HAP-1 (cell line): ENCODE results near the gene PRDM13.
"Not testable (repeated sequence)": the region's sequence is repeated elsewhere in the genome, so short reads cannot be mapped to it uniquely, and the experiment has no call there.

Source experiments
- DNase-seq, 2 experiments: peaks; one replicate each; pipeline ENCODE4 v3.0.0-alpha.2; 2016 to 2020; ENCODE audit warnings: low spot score in 2 of 2
- H3K27me3 ChIP-seq: fragments of 250-450 bp; sonication (Bioruptor Pico); 2 replicates; pipeline ENCODE4 v1.5.1; 2020; ENCODE audit warnings: low read depth, mild to moderate bottlenecking, moderate library complexity
- H3K36me3 ChIP-seq: fragments of 250-450 bp; sonication (Bioruptor Pico); replicated peaks from 2 replicates; pipeline ENCODE4 v1.5.1; 2020; ENCODE audit warnings: mild to moderate bottlenecking
- H3K4me1 ChIP-seq: fragments of 250-450 bp; sonication (Bioruptor Pico); 2 replicates; pipeline ENCODE4 v1.5.1; 2020; ENCODE audit warnings: mild to moderate bottlenecking
- H3K4me3 ChIP-seq: fragments of 250-450 bp; sonication (Bioruptor Pico); 2 replicates; pipeline ENCODE4 v1.5.1; 2020; ENCODE audit warnings: mild to moderate bottlenecking, moderate library complexity
- H3K9me3 ChIP-seq: fragments of 250-450 bp; sonication (Bioruptor Pico); 2 replicates; pipeline ENCODE4 v1.5.1; 2020; ENCODE audit warnings: mild to moderate bottlenecking, moderate library complexity
- in situ Hi-C: fragments of 300-500 bp; cut with MboI; formaldehyde crosslinking; loops from 3 replicates; pipeline ENCODE4 v1.14.3; 2020; ENCODE audit warnings: low sequenced_read_pairs, inconsistent platforms, mixed read lengths

PRDM13 gene

DNA sequence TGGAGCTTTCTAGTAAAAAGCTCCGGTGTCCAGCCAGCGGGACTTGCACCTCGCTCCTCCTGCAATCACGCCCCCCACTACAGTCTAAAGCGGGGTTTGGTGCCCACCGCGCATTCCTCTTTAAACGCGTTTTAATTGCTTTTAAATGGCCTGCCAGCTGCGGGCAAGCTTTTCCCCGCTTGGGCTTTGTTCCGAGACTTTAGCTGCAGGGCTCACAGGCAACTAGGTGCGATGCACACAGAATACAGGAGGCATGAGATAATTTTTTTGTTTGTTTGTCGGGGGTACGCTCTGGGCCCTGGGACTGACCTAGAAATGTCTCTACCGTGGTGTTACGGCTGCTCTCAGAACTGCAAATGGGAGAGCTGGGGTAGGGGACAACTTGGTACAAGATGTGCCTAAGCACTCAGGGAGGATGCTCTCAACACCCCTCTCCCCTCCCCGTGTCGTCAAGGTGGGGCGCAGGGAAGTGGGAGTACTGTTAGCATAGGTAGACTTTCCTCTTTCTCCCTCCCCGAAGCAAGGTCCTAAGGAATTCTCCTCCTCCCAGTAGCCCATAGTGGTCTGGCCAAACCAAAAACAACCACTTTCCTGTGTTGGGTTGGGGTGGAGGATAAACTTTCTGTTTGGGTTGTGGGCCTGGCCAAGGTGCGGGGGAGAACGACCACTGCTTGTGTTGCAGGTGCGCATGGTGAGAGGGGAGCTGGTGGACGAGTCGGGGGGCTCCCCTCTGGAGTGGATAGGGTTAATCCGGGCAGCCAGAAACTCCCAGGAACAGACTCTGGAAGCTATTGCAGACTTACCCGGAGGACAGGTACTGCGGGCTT, 1.6 kb downstream of the PRDM13 start:
- Histone ChIP-seq H3K4me3 (no peak overlapping the region), H3K27me3 (peaks cover 8% of the 10 kb centered on the region), H3K4me1 (peaks cover 13% of the 10 kb centered on the region), H3K9me3 (no peaks in the 10 kb centered on the region), H3K36me3 (no peaks in the 10 kb centered on the region)
- DNase-seq = no peak
- in situ Hi-C loops = no loop called here

DNA sequence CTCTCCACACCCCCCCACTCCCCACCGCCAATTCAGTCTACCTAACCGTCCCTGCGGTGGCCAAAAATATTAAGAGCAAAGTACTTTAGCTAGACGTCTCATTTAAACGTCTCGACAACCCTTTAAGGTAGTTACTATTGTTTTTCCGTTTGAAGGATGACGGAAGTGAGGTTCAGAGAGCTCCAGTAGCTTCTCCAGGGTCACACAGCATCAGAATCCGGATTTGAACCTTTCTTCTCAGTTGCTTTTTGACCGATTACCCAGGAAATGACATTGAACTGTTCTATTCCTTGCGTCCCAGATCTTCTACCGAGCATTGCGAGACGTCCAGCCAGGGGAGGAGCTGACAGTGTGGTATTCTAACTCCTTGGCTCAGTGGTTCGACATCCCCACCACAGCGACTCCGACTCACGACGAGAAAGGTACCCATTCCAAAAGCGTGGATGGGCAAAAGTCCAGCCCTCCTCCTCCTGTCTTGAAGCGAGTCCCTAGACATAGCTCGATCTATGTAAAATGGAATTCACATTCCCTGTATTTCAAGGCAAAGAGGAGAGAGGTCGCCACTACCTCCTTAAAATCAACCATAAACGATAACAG, 2.4 kb downstream of the PRDM13 start:
- no peak overlapping the region for H3K4me3 ChIP-seq
- 0 out of 2 replicates have a peak, but pooled peaks cover under 1% of the 10 kb centered on the region for H3K27me3 ChIP-seq
- peaks cover 6% of the 10 kb centered on the region for H3K4me1 ChIP-seq
- in situ Hi-C loops = no loop called here
- H3K36me3 ChIP-seq = no peaks in the 10 kb centered on the region
- no peak for DNase-seq
- H3K9me3 ChIP-seq = no peaks in the 10 kb centered on the region

DNA sequence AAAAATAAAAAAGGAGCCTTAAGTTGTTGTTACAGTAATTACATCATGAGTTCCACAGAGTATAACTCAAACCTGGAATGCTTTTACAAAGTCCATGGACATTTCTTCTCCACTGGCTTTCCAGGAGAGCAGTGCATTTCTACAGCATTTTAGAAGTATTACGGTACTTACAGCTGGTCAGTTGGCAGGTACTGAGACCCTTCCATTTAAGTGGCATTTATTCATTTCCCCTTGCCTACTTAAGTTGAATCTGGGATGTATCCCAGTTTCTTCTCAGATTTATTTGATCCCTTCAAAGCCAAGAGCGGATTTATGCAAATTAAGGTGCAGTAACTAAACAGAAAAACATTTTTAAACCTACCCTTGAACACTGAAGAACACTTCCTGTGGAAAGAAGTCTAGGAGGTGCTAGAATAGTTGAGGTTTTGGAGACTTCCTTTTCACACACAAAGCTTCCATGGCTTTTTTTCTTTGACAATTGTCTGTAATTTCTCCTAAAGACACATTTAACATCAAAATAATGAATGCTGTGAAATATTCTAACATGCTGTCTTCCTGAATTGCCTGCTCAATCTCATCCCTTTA, 3.4 kb downstream of the PRDM13 start:
- Histone ChIP-seq H3K27me3 (peaks cover 1% of the 10 kb centered on the region; the same call in 1 of the 2 replicates), H3K36me3 (no peaks in the 10 kb centered on the region), H3K4me1 (peaks cover 5% of the 10 kb centered on the region; the same call in 1 of the 2 replicates), H3K4me3 (no peak overlapping the region), H3K9me3 (no peaks in the 10 kb centered on the region)
- DNase-seq = no peak
- in situ Hi-C loops = no loop called here

DNA sequence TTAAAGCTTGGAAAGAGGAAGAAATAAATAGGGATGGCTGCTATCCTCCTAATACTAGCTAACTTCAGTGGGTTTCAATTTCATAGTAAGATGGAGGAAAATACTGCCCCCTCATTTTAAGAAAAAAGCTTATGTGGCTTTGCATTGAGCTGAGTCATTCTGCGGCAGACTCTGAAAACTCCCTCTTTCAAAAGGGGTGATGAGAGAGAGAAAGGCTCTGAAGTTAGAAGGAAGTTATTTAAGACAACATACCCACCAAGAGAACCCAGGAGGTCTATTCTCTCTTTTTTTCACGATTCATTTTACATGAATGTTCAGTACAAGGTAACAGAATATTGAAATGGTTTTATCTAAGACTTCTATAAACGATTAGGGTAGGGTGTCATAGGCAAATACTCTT, 4.5 kb downstream of the PRDM13 start:
- H3K27me3 ChIP-seq = peaks cover 10% of the 10 kb centered on the region; the same call in 1 of the 2 replicates
- no peak for DNase-seq
- H3K4me3 ChIP-seq = no peak overlapping the region
- no peaks in the 10 kb centered on the region for H3K36me3 ChIP-seq
- H3K4me1 ChIP-seq = peaks cover 5% of the 10 kb centered on the region; the same call in 1 of the 2 replicates
- no peaks in the 10 kb centered on the region for H3K9me3 ChIP-seq
- in situ Hi-C loops = no loop called here

DNA sequence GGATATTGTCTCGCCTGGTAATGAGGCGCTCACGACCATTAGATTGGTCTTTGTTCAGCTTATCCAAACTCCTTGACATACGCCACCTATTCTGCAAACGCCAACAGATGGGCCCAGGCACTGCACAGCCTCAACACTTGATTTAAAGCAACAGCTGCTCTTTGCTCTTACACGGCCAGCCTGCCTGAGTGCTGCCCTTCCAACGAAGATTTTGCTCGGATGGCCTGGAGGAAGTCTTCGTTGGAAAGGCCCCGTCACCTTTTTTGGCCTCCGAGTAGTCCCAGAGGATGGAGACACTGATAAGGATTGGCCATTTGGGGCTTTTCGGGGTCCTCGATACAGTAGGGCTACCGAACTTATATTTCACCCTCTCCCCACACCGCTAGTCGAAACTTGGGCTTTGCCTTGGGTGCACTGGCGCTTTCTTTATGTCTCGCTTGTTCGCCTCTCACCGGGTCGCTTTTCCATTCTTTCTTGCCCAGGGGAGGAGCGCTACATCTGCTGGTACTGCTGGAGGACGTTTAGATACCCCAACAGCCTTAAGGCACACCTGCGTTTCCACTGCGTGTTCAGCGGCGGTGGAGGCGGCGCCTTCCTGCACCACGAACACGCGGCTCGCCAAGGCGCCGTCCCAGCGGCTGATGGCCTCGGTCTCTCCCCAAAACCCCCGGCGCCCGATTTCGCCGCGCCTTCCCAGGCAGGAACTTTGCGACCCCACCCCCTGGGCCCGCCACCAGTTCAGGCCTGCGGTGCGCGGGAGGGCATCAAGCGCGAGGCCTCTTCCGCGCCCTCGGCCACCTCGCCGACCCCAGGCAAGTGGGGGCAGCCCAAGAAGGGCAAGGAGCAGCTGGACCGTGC, 6.1 kb downstream of the PRDM13 start:
- peaks cover 13% of the 10 kb centered on the region for H3K27me3 ChIP-seq
- in situ Hi-C loops = no loop called here

DNA sequence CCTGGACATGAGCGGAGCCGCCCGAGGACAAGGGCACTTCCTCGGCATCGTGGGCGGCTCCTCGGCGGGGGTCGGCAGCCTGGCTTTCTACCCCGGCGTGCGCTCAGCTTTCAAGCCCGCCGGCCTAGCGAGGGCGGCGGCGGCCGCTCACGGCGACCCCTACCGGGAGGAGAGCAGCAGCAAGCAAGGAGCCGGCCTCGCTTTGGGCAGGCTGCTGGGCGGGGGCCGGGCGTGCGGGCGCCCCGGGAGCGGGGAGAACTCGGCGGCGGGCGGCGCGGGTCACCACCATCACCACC, 6.7 kb downstream of the PRDM13 start:
- no peak for DNase-seq
- Histone ChIP-seq H3K27me3 (peaks cover 19% of the 10 kb centered on the region), H3K36me3 (no peaks in the 10 kb centered on the region), H3K9me3 (no peaks in the 10 kb centered on the region), H3K4me3 (no peak overlapping the region), H3K4me1 (peaks cover 5% of the 10 kb centered on the region; the same call in 1 of the 2 replicates)
- in situ Hi-C loops = no loop called here

More for the DNA sequence above, 6.1 kb downstream of the PRDM13 start:
- no peaks in the 10 kb centered on the region for H3K36me3 ChIP-seq
- H3K4me3 ChIP-seq = no peak overlapping the region
- no peak for DNase-seq
- H3K4me1 ChIP-seq = peaks cover 5% of the 10 kb centered on the region; the same call in 1 of the 2 replicates
- H3K9me3 ChIP-seq = no peaks in the 10 kb centered on the region

DNA sequence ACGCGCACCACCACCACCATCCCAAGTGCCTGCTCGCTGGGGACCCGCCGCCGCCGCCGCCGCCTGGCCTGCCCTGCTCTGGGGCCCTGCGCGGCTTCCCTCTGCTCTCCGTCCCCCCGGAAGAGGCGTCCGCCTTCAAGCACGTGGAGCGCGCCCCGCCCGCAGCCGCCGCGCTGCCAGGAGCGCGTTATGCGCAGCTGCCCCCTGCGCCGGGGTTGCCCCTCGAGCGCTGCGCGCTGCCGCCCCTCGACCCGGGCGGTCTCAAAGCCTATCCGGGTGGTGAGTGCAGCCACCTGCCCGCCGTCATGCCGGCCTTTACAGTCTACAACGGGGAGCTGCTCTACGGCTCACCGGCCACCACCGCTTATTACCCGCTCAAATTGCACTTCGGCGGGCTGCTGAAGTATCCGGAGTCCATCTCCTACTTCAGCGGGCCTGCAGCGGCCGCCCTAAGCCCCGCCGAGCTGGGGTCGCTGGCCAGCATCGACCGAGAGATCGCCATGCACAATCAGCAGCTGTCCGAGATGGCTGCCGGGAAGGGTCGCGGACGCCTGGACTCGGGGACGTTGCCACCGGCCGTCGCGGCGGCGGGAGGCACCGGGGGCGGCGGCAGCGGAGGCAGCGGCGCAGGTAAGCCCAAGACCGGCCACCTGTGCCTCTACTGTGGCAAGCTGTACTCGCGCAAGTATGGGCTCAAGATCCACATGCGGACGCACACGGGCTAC, 7.2 kb downstream of the PRDM13 start:
- no peaks in the 10 kb centered on the region for H3K9me3 ChIP-seq
- H3K27me3 ChIP-seq = peaks cover 24% of the 10 kb centered on the region
- H3K4me3 ChIP-seq = no peak overlapping the region
- in situ Hi-C loops = no loop called here
- peaks cover 5% of the 10 kb centered on the region; the same call in 1 of the 2 replicates for H3K4me1 ChIP-seq
- no peak for DNase-seq
- H3K36me3 ChIP-seq = no peaks in the 10 kb centered on the region

DNA sequence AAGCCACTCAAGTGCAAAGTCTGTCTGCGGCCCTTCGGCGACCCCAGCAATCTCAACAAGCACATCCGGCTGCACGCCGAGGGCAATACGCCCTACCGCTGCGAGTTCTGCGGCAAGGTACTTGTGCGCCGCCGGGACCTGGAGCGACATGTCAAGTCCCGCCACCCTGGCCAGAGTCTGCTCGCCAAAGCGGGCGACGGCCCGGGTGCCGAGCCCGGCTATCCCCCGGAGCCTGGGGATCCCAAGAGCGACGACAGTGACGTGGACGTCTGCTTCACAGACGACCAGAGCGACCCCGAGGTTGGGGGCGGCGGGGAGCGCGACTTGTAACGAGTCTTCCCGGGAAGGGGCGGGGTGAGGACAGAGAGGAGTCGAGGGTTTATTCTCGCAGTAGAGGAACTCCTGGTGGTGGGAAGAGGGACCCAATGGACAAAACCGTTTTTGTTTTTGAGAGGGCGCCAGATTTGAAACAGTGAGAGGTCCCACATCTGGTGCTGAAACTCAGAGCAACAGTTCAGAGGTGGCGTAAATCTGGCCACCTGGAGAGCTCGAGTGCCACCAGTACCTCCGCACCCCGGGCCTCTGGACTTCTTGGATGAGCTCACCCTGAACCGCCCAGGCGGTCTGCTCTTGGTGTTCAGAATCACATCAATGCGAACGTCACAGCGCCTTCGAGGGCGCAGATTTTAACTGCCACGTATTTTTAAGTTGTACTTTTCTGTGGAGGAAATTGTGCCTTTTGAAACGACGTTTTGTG, 8.0 kb downstream of the PRDM13 start:
- in situ Hi-C loops = no loop called here
- Histone ChIP-seq H3K27me3 (peaks cover 32% of the 10 kb centered on the region), H3K4me3 (no peak overlapping the region), H3K4me1 (peaks cover 5% of the 10 kb centered on the region; the same call in 1 of the 2 replicates), H3K36me3 (no peaks in the 10 kb centered on the region), H3K9me3 (no peaks in the 10 kb centered on the region)
- no peak for DNase-seq

DNA sequence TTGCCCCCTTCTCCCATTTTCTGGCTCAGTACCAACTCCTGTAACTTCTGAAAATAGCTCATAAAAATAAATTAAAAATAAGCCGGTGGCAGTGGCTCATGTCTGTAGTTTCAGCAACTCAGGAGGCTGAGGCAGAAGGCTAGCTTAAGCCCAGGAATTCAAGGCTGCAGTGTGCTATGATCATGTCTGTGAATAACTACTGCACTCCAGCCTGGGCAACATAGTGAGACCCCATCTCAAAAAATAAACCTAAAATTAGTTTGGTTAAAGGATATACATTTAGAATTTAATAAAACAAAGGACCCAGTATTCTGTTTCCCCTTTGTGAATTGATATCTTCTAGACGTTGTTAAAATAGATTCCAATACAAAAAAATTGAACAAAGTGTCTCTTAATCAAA, 10.5 kb downstream of the PRDM13 start:
- Histone ChIP-seq H3K9me3 (no peaks in the 10 kb centered on the region), H3K4me1 (no peaks in the 10 kb centered on the region), H3K36me3 (no peaks in the 10 kb centered on the region), H3K27me3 (peaks cover 51% of the 10 kb centered on the region), H3K4me3 (no peak overlapping the region)
- in situ Hi-C loops = no loop called here
- no peak for DNase-seq

DNA sequence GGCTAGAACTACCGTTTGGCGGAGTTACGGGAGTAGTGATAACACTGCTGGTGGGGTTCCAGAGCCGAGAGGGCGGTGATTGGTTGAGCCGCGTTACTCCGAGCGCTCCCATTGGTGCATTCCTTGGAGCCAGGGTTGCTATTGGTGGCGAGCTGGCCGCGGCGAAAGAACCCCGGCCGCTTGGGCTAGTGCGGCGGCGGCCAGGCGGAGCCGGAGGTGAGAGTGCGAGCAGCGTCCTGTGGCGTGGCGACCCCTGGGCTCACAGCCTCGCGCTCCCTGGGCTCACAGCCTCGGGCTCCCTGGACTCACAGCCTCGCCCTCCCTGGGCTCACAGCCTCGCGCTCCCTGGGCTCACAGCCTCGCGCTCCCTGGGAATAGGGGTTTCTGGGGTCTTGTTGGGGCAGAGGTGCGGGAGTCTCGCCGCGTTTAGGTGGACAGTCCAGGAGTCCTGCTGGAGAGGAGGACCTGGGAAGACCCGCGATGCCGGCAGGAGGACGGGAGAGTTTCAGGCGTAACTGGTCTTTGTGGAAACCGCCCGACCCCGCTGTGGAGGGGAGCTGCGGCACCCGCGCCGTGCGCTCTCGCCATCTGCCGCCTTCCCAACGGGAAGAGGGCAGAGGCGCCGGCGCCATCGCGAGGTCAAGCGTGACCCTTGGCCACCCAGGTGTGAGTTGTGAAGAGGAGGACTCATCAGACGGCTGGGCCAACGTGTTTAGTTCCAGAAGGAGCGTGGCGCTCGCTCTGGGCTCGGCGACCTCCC, 12.2 kb downstream of the PRDM13 start:
- H3K9me3 ChIP-seq = no peaks in the 10 kb centered on the region
- in situ Hi-C loops = no loop called here
- no peaks in the 10 kb centered on the region for H3K36me3 ChIP-seq
- H3K4me3 ChIP-seq = no peak overlapping the region
- H3K27me3 ChIP-seq = peaks cover 58% of the 10 kb centered on the region
- DNase-seq = no peak
- no peaks in the 10 kb centered on the region for H3K4me1 ChIP-seq

DNA sequence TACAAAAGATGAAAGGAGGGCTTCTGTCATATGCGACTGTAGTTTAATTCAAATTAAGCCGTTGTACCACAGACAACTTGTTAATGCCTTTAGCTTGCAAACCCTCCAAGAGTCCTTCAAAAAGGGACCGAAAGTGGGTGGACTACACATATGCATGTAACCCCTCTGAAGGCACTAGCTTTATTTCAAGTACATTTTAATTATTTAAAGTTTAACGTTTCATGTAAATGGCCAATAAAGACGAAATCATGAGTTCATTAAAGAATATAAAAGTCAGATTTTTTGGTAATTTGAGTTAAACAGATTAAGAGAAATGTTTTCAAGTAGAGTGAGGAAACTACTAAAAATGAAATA, 12.8 kb downstream of the PRDM13 start:
- no peak for DNase-seq
- Histone ChIP-seq H3K27me3 (peaks cover 59% of the 10 kb centered on the region), H3K4me3 (no peak overlapping the region), H3K36me3 (no peaks in the 10 kb centered on the region), H3K9me3 (no peaks in the 10 kb centered on the region), H3K4me1 (no peaks in the 10 kb centered on the region)
- in situ Hi-C loops = no loop called here

DNA sequence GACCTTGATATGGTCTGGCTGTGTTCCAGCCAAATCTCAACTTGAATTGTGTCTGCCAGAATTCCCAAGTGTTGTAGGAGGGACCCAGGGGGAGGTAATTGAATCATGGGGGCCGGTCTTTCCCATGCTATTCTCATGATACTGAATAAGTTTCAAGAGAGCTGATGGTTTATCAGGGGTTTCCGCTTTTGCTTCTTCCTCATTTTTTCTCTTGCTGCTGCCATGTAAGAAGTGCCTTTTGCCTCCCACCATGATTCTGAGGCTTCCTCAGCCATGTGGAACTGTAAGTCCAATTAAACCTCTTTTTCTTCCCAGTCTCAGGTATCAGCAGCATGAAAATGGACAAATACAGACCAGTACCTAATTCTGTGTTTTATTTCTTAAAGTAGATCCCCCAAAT, 15.4 kb downstream of the PRDM13 start:
- in situ Hi-C loops, DNase-seq, H3K9me3 ChIP-seq, H3K36me3 ChIP-seq, H3K4me1 ChIP-seq, H3K4me3 ChIP-seq: not testable (repeated sequence)
- peaks cover 49% of the 10 kb centered on the region for H3K27me3 ChIP-seq
